HCT116 (cell line): ENCODE measurements around the gene ITSN1. TPM values are rescaled to one million over a fixed set of nuclear protein-coding genes. Genes with fewer than 3 reads are reported as not detected.

Experiments
- ATAC-seq: fragments of 200-7000 bp; cut with Tn5 transposase; 2 replicates; pipeline ENCODE4 v1.9.1; 2020; ENCODE audit warnings: mild to moderate bottlenecking, moderate library complexity
- BruUV-seq: library from RNA; stranded (reverse); fragments of 400-500 nt; replicated peaks from 2 replicates; lab custom pipeline; 2021; lab: Mats Ljungman, UMichigan
- CTCF ChIA-PET: fragments of 300-600 bp; sonication (Branson Sonifier 250); formaldehyde crosslinking; loops from one replicate; lab custom pipeline; 2021; ENCODE audit warnings: antibody characterized with exemption; lab: Charles Lee
- POLR2A ChIA-PET: fragments of 300-600, 350-600 bp; sonication (Branson Sonifier 250); formaldehyde crosslinking; loops from one replicate; lab custom pipeline; 2021; ENCODE audit warnings: antibody characterized with exemption; lab: Charles Lee
- RAD21 ChIA-PET, 2 experiments: fragments of 300-600 bp; sonication (Branson Sonifier 250); formaldehyde crosslinking; loops; one replicate each; lab custom pipeline; 2023; ENCODE audit warnings: low total read pairs in 2 of 2; ENCODE audit not compliant: uncharacterized antibody in 2 of 2, unreplicated experiment in 2 of 2, low non-redundant PET in 1 of 2; lab: Charles Lee
- DNase-seq: peaks from one replicate; pipeline ENCODE4 v3.0.0-alpha.2; 2010; ENCODE audit warnings: low read depth, low spot score
- H2AFZ ChIP-seq: fragments of 200-600 bp; shearing (Covaris generic), sonication (generic); 2 replicates; pipeline ENCODE4 v1.6.1; 2017; ENCODE audit warnings: low read depth, mixed run types, mixed read lengths, antibody characterized with exemption, low read length; ENCODE audit not compliant: poor library complexity, severe bottlenecking
- H3K27ac ChIP-seq: 2 replicates; pipeline ENCODE4 v1.5.1; 2012; ENCODE audit warnings: low read depth, low read length
- H3K27me3 ChIP-seq: fragments of 200-600 bp; sonication (generic); 2 replicates; pipeline ENCODE4 v1.6.1; 2016; ENCODE audit warnings: mixed run types, low read length, mixed read lengths; ENCODE audit not compliant: insufficient read depth
- H3K36me3 ChIP-seq, 2 experiments: fragments of 200-500 bp in 1 of 2; fragments of 200-600 bp in 1 of 2; sonication (Bioruptor generic) in 1 of 2; sonication (generic) in 1 of 2; 2 replicates each; pipeline versions ENCODE4 v1.5.1 to v1.6.1; 2014 to 2016; ENCODE audit warnings: low read length in 2 of 2, inconsistent platforms in 1 of 2, mixed read lengths in 1 of 2, mixed run types in 1 of 2; ENCODE audit not compliant: insufficient read depth in 2 of 2, control insufficient read depth in 1 of 2
- H3K4me1 ChIP-seq, 2 experiments: fragments of 200-600 bp in 1 of 2; sonication (generic) in 1 of 2; 2 replicates each; pipeline versions ENCODE4 v1.5.1 to v1.6.1; 2012 to 2017; ENCODE audit warnings: low read length in 2 of 2, inconsistent platforms in 1 of 2, mild to moderate bottlenecking in 1 of 2, mixed read lengths in 1 of 2, mixed run types in 1 of 2, moderate library complexity in 1 of 2; ENCODE audit not compliant: insufficient read depth in 2 of 2, control insufficient read depth in 1 of 2
- H3K4me2 ChIP-seq: fragments of 200-600 bp; sonication (generic); 2 replicates; pipeline ENCODE4 v1.6.1; 2017; ENCODE audit warnings: mixed run types, low read length, mixed read lengths
- H3K4me3 ChIP-seq, 2 experiments: fragments of 200-600 bp in 1 of 2; sonication (generic) in 1 of 2; replicated peaks in 1 of 2; 2 replicates each; pipeline ENCODE4 v1.5.1; 2011 to 2016; ENCODE audit warnings: low read length in 2 of 2, control low read depth in 1 of 2, low read depth in 1 of 2, mild to moderate bottlenecking in 1 of 2, mixed read lengths in 1 of 2, mixed run types in 1 of 2
- H3K79me2 ChIP-seq: fragments of 200-600 bp; sonication (generic); 2 replicates; pipeline ENCODE4 v1.6.1; 2017; ENCODE audit warnings: mild to moderate bottlenecking, mixed run types, low read length, moderate library complexity, mixed read lengths; ENCODE audit not compliant: insufficient read depth
- H3K9ac ChIP-seq: fragments of 200-600 bp; sonication (generic); 2 replicates; pipeline ENCODE4 v1.6.1; 2016; ENCODE audit warnings: low read length, mixed read lengths
- H3K9me2 ChIP-seq: fragments of 200-600 bp; sonication (generic), shearing (Covaris generic); 2 replicates; pipeline ENCODE4 v1.6.1; 2017; ENCODE audit warnings: mixed run types, mild to moderate bottlenecking, moderate library complexity; ENCODE audit not compliant: insufficient read depth
- H3K9me3 ChIP-seq, 2 experiments: fragments of 200-500 bp in 1 of 2; fragments of 200-600 bp in 1 of 2; sonication (Bioruptor generic) in 1 of 2; sonication (generic) in 1 of 2; 2 replicates each; pipeline ENCODE4 v1.6.1; 2014 to 2017; ENCODE audit warnings: low read length in 2 of 2, mixed read lengths in 2 of 2, inconsistent platforms in 1 of 2, low read depth in 1 of 2, mild to moderate bottlenecking in 1 of 2, mixed run types in 1 of 2, moderate library complexity in 1 of 2; ENCODE audit not compliant: control insufficient read depth in 1 of 2, insufficient read depth in 1 of 2
- H4K20me1 ChIP-seq: fragments of 200-600 bp; sonication (generic), shearing (Covaris generic); 2 replicates; pipeline ENCODE4 v1.6.1; 2017; ENCODE audit warnings: mixed run types, mild to moderate bottlenecking, moderate library complexity; ENCODE audit not compliant: insufficient read depth
- CBX3 ChIP-seq: IDR thresholded peaks from 2 replicates; pipeline ENCODE4 v1.6.1; 2012; ENCODE audit warnings: low read depth
- CTCF ChIP-seq, 3 experiments: fragments of 200-600 bp in 1 of 3; sonication (generic) in 1 of 3; IDR thresholded peaks in 2 of 3; conservative IDR thresholded peaks in 1 of 3; 2 replicates each; pipeline ENCODE4 v1.5.1; 2012 to 2017; ENCODE audit warnings: low read depth in 2 of 3, low read length in 2 of 3, antibody characterized with exemption in 1 of 3, borderline replicate concordance in 1 of 3, control low read depth in 1 of 3, mild to moderate bottlenecking in 1 of 3, mixed read lengths in 1 of 3, mixed run types in 1 of 3, moderate library complexity in 1 of 3; ENCODE audit not compliant: insufficient read depth in 1 of 3
- ELF1 ChIP-seq: IDR thresholded peaks from 2 replicates; pipeline ENCODE4 v1.6.1; 2012; ENCODE audit warnings: low read depth, borderline replicate concordance
- EZH2 ChIP-seq: fragments of 200-600 bp; sonication (generic); IDR thresholded peaks from 2 replicates; pipeline ENCODE4 v1.6.1; 2017; ENCODE audit warnings: antibody characterized with exemption, mixed run types
- EZH2phosphoT487 ChIP-seq: fragments of 200-600 bp; IDR thresholded peaks from 2 replicates; pipeline ENCODE4 v1.6.1; 2018; ENCODE audit warnings: antibody characterized with exemption, borderline replicate concordance
- FOSL1 ChIP-seq: IDR thresholded peaks from 2 replicates; pipeline ENCODE4 v1.6.1; 2012; ENCODE audit warnings: low read depth
- JUND ChIP-seq: IDR thresholded peaks from 2 replicates; pipeline ENCODE4 v1.6.1; 2012
- POLR2A ChIP-seq: IDR thresholded peaks from 2 replicates; pipeline ENCODE4 v1.7.0; 2011; ENCODE audit warnings: borderline replicate concordance; ENCODE audit not compliant: insufficient read depth, insufficient read length; ENCODE audit errors: extremely low read depth
- POLR2AphosphoS5 ChIP-seq: IDR thresholded peaks from 2 replicates; pipeline ENCODE4 v1.6.1; 2011; ENCODE audit warnings: mild to moderate bottlenecking, low read depth, low read length, moderate library complexity
- RAD21 ChIP-seq: IDR thresholded peaks from 2 replicates; pipeline ENCODE4 v1.6.1; 2012; ENCODE audit warnings: low read depth, mild to moderate bottlenecking
- REST ChIP-seq: IDR thresholded peaks from 2 replicates; pipeline ENCODE4 v1.6.1; 2012; ENCODE audit warnings: low read depth
- SIN3A ChIP-seq: IDR thresholded peaks from 2 replicates; pipeline ENCODE4 v1.6.1; 2012; ENCODE audit warnings: low read depth
- SP1 ChIP-seq: IDR thresholded peaks from 2 replicates; pipeline ENCODE4 v1.6.1; 2012; ENCODE audit warnings: low read depth
- SRF ChIP-seq: IDR thresholded peaks from 2 replicates; pipeline ENCODE4 v1.6.1; 2012; ENCODE audit warnings: low read depth
- YY1 ChIP-seq: IDR thresholded peaks from 2 replicates; pipeline ENCODE4 v1.6.1; 2011; ENCODE audit warnings: low read length, low read depth, moderate library complexity, mild to moderate bottlenecking; ENCODE audit not compliant: insufficient replicate concordance; ENCODE audit errors: extremely low read depth
- intact Hi-C: fragments of 100-400 bp; cut with micrococcal nuclease; formaldehyde crosslinking; loops from 2 replicates; pipeline ENCODE4 v1.10.0; 2022
- total RNA-seq: library from RNA; stranded (reverse); gene quantifications from one replicate; pipeline ENCODE4 v1.2.1, GENCODE V29; 2021; ENCODE audit not compliant: unreplicated experiment
- TF ChIP-seq, protein P1 (sequence below): IDR thresholded peaks from 2 replicates; pipeline ENCODE4 v1.6.1; 2011; ENCODE audit warnings: mild to moderate bottlenecking, low read length, moderate library complexity; ENCODE audit not compliant: insufficient replicate concordance; ENCODE audit errors: extremely low read depth
- TF ChIP-seq, protein P2 (sequence below): IDR thresholded peaks from 2 replicates; pipeline ENCODE4 v1.6.1; 2012
- TF ChIP-seq, protein P3 (sequence below): IDR thresholded peaks from 2 replicates; pipeline ENCODE4 v1.6.1; 2012

Gene ITSN1
- total RNA-seq, 1 experiment from 2014 or later, result 25.8 TPM

DNA sequence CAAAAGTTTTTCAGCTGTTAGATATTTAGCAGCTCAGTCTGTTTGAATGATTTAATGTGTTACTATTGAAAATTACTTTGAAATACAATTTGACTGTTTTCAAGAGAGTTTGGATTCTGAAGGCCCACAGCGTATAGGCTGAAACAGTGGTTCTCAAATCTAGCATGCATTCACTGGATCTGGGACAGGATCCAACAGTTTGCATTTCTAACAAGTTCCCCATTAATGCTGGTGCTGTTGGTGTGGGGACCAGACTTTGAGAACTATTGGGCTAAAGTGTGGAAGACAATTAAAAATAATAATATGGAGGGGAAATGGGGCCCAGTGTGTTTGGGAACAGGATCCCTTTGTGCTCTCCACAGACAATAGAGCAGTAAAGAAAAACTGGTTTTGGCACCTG is 31.9 kb downstream of the ITSN1 start:
- POLR2A ChIA-PET, result no interaction called here
- peaks cover 14 to 23% of the 10 kb centered on the region in 2 experiments for H3K4me1 ChIP-seq

More for the DNA sequence above, 31.9 kb downstream of the ITSN1 start:
- no TSS peak for BruUV-seq
- Histone ChIP-seq H3K4me2 (no peak overlapping the region), H3K4me3 (no peak overlapping the region), H4K20me1 (no peaks in the 10 kb centered on the region), H3K9ac (no peak overlapping the region), H2AFZ (no peak overlapping the region), H3K79me2 (peaks cover 41% of the 10 kb centered on the region), H3K9me2 (no peaks in the 10 kb centered on the region)
- no peak for ATAC-seq
- DNase-seq, result no peak
- intact Hi-C loops, result no loop called here
- CTCF ChIA-PET, result no interaction called here
- no peak for TF ChIP-seq RAD21
- no peak for TF ChIP-seq REST
- no peak for TF ChIP-seq YY1
- TF ChIP-seq EZH2, result no peak
- TF ChIP-seq, protein P1, sequence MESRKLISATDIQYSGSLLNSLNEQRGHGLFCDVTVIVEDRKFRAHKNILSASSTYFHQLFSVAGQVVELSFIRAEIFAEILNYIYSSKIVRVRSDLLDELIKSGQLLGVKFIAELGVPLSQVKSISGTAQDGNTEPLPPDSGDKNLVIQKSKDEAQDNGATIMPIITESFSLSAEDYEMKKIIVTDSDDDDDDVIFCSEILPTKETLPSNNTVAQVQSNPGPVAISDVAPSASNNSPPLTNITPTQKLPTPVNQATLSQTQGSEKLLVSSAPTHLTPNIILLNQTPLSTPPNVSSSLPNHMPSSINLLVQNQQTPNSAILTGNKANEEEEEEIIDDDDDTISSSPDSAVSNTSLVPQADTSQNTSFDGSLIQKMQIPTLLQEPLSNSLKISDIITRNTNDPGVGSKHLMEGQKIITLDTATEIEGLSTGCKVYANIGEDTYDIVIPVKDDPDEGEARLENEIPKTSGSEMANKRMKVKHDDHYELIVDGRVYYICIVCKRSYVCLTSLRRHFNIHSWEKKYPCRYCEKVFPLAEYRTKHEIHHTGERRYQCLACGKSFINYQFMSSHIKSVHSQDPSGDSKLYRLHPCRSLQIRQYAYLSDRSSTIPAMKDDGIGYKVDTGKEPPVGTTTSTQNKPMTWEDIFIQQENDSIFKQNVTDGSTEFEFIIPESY, result no peak
- no peak for TF ChIP-seq POLR2A
- TF ChIP-seq SP1, result no peak
- TF ChIP-seq JUND, result no peak
- no peak for TF ChIP-seq CTCF (IDR thresholded peaks at IDR 0.05 in 2 of 3, conservative IDR thresholded peaks at IDR 0.05 in 1 of 3; ENCODE audit: borderline replicate concordance in 1 of 3, insufficient read depth in 1 of 3, low read depth in 2 of 3, low read length in 2 of 3)
- TF ChIP-seq, protein P2, sequence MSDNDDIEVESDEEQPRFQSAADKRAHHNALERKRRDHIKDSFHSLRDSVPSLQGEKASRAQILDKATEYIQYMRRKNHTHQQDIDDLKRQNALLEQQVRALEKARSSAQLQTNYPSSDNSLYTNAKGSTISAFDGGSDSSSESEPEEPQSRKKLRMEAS, result no peak
- TF ChIP-seq EZH2phosphoT487, result no peak
- TF ChIP-seq, protein P3, sequence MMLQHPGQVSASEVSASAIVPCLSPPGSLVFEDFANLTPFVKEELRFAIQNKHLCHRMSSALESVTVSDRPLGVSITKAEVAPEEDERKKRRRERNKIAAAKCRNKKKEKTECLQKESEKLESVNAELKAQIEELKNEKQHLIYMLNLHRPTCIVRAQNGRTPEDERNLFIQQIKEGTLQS, result no peak
- no peak for TF ChIP-seq SIN3A
- no peak for TF ChIP-seq POLR2AphosphoS5
- no peak for TF ChIP-seq FOSL1
- TF ChIP-seq CBX3, result no peak
- TF ChIP-seq SRF, result no peak
- TF ChIP-seq ELF1, result no peak
- TF ChIP-seq, all 23 proteins: peak for 0
- Histone ChIP-seq H3K36me3 (no peaks in the 10 kb centered on the region), H3K9me3 (no peaks in the 10 kb centered on the region), H3K27me3 (no peaks in the 10 kb centered on the region), H3K27ac (no peak overlapping the region)
- RAD21 ChIA-PET, result no interaction called here
